HG03045 (cell line): ENCODE results near the gene ZDHHC22.
A peak's percentile ranks its signal among the peaks of the same experiment; 100 is the strongest.

Experiments used
- ATAC-seq: cut with Tn5 transposase; IDR thresholded peaks from one replicate; pipeline ENCODE4 v1.9.1; 2021; ENCODE audit warnings: mild to moderate bottlenecking, moderate library complexity; ENCODE audit not compliant: unreplicated experiment

ZDHHC22 gene

GRCh38 chr14:77131206-77131605, 10.4 kb downstream of the ZDHHC22 start:
- no peak for ATAC-seq

- ATAC-seq, result no peak
Measured at GRCh38 chr14:77130386-77130785, 11.2 kb downstream of the ZDHHC22 start.

GRCh38 chr14:77128414-77128891, 13.1 kb downstream of the ZDHHC22 start:
- no peak for ATAC-seq

GRCh38 chr14:77126461-77126990, 15.1 kb downstream of the ZDHHC22 start:
- ATAC-seq, result no peak

- no peak for ATAC-seq
Measured at GRCh38 chr14:77125823-77126325, 15.7 kb downstream of the ZDHHC22 start.

GRCh38 chr14:77125281-77125801, 16.2 kb downstream of the ZDHHC22 start:
- no peak for ATAC-seq

GRCh38 chr14:77124345-77125280, 17.0 kb downstream of the ZDHHC22 start:
- ATAC-seq, result peak; percentile 32

- ATAC-seq, result no peak
Measured at GRCh38 chr14:77123381-77124325, 17.9 kb downstream of the ZDHHC22 start.

- no peak for ATAC-seq
Measured at GRCh38 chr14:77122526-77123125, 19.0 kb downstream of the ZDHHC22 start.

- peak; percentile 83 for ATAC-seq
Measured at GRCh38 chr14:77120771-77121743, 20.5 kb downstream of the ZDHHC22 start.

GRCh38 chr14:77119851-77120250, 21.7 kb downstream of the ZDHHC22 start:
- no peak for ATAC-seq

GRCh38 chr14:77116172-77116817, 25.3 kb downstream of the ZDHHC22 start:
- no peak for ATAC-seq

- no peak for ATAC-seq
Measured at GRCh38 chr14:77114609-77115008, 27.0 kb downstream of the ZDHHC22 start.

- ATAC-seq, result no peak
Measured at GRCh38 chr14:77113644-77114043, 27.9 kb downstream of the ZDHHC22 start.

GRCh38 chr14:77111021-77111420, 30.6 kb downstream of the ZDHHC22 start:
- no peak for ATAC-seq

- ATAC-seq, result no peak
Measured at GRCh38 chr14:77110286-77110685, 31.3 kb downstream of the ZDHHC22 start.

- no peak for ATAC-seq
Measured at GRCh38 chr14:77109656-77110055, 31.9 kb downstream of the ZDHHC22 start.

- no peak for ATAC-seq
Measured at GRCh38 chr14:77108753-77109152, 32.8 kb downstream of the ZDHHC22 start.

GRCh38 chr14:77107228-77107627, 34.4 kb downstream of the ZDHHC22 start:
- no peak for ATAC-seq
